GM12878 (cell line): Measurements from ENCODE around the gene UBASH3B. TPM values are rescaled to one million over a fixed set of nuclear protein-coding genes. Genes with fewer than 3 reads are reported as not detected.

Experiments used
- ATAC-seq: fragments of 200-7000 bp; cut with Tn5 transposase; 3 replicates; pipeline ENCODE4 v1.9.1; 2020; ENCODE audit warnings: mild to moderate bottlenecking, moderate library complexity
- BruUV-seq: library from RNA; stranded (reverse); fragments of 400-500 nt; replicated peaks from 2 replicates; lab custom pipeline; 2021; lab: Mats Ljungman, UMichigan
- CTCF ChIA-PET: fragments of 300-600 bp; sonication (Branson Sonifier 250); formaldehyde crosslinking; extraction: SDS; loops from one replicate; lab custom pipeline; 2021; ENCODE audit warnings: inconsistent platforms; lab: Yijun Ruan, JAX
- POLR2A ChIA-PET: fragments of 350-600 bp; formaldehyde crosslinking; extraction: SDS; loops from one replicate; lab custom pipeline; 2021; ENCODE audit warnings: inconsistent platforms; lab: Charles Lee
- RAD21 ChIA-PET: fragments of 300-600 bp; sonication (Branson Sonifier 250); formaldehyde crosslinking; loops from one replicate; lab custom pipeline; 2023; ENCODE audit warnings: antibody characterized with exemption; ENCODE audit not compliant: unreplicated experiment; lab: Charles Lee
- SMC1A ChIA-PET: fragments of 300-600 bp; sonication (Branson Sonifier 250); formaldehyde crosslinking; loops from one replicate; lab custom pipeline; 2023; ENCODE audit not compliant: unreplicated experiment, uncharacterized antibody; lab: Charles Lee
- DNase-seq: peaks from one replicate; pipeline ENCODE4 v3.0.0-alpha.2; 2011; ENCODE audit warnings: low read depth, low spot score
- FAIRE-seq: peaks from 3 replicates; lab custom pipeline; 2011; peaks lifted over from hg19 to GRCh38; lab: Jason Lieb, UNC
- H2AFZ ChIP-seq: 2 replicates; pipeline ENCODE4 v1.6.0; 2011; ENCODE audit warnings: low read depth, low read length, control low read depth; ENCODE audit not compliant: control insufficient read depth
- H3K27ac ChIP-seq: 2 replicates; pipeline ENCODE4 v1.5.1; 2011; ENCODE audit warnings: control low read depth; ENCODE audit not compliant: control insufficient read depth, insufficient read depth
- H3K27me3 ChIP-seq, 2 experiments: replicated peaks in 1 of 2; 2 replicates each; pipeline versions ENCODE4 v1.6.0 to v1.6.1; 2011; ENCODE audit warnings: low read length in 1 of 2; ENCODE audit not compliant: control insufficient read depth in 2 of 2, insufficient read depth in 2 of 2
- H3K36me3 ChIP-seq, 2 experiments: 2 replicates each; pipeline ENCODE4 v1.5.1; 2011; ENCODE audit warnings: low read length in 1 of 2; ENCODE audit not compliant: control insufficient read depth in 2 of 2, insufficient read depth in 2 of 2
- H3K4me1 ChIP-seq: 2 replicates; pipeline ENCODE4 v1.6.1; 2011; ENCODE audit warnings: mild to moderate bottlenecking, low read length, moderate library complexity, mixed read lengths; ENCODE audit not compliant: control insufficient read depth, insufficient read depth
- H3K4me2 ChIP-seq: 2 replicates; pipeline ENCODE4 v1.6.0; 2011; ENCODE audit warnings: control low read depth; ENCODE audit not compliant: control insufficient read depth, insufficient read depth
- H3K4me3 ChIP-seq: fragments of 200-600 bp; sonication (generic); 2 replicates; pipeline ENCODE4 v1.5.1; 2016
- H3K79me2 ChIP-seq: 2 replicates; pipeline ENCODE4 v1.6.0; 2011; ENCODE audit warnings: low read length; ENCODE audit not compliant: control insufficient read depth, insufficient read depth
- H3K9ac ChIP-seq: 2 replicates; pipeline ENCODE4 v1.8.0; 2011; ENCODE audit warnings: low read length, control low read depth, mixed read lengths; ENCODE audit not compliant: control insufficient read depth, insufficient read depth
- H3K9me3 ChIP-seq: replicated peaks from 3 replicates; pipeline ENCODE4 v1.5.1; 2011; ENCODE audit warnings: mild to moderate bottlenecking, low read length; ENCODE audit not compliant: control insufficient read depth, insufficient read depth
- H4K20me1 ChIP-seq: 2 replicates; pipeline ENCODE4 v1.6.0; 2011; ENCODE audit not compliant: control insufficient read depth, insufficient read depth
- ATF2 ChIP-seq: IDR thresholded peaks from 2 replicates; pipeline ENCODE4 v1.6.1; 2012; ENCODE audit warnings: low read length, inconsistent platforms
- CEBPZ ChIP-seq: fragments of 150-350 bp; IDR thresholded peaks from 2 replicates; pipeline ENCODE4 v1.6.1; 2016; ENCODE audit warnings: low read depth, low read length
- CREM ChIP-seq: IDR thresholded peaks from 2 replicates; pipeline ENCODE4 v1.6.1; 2014; ENCODE audit warnings: antibody characterized with exemption, low read depth
- POLR2AphosphoS2 ChIP-seq: IDR thresholded peaks from 2 replicates; pipeline ENCODE4 v1.6.1; 2011; ENCODE audit warnings: low read depth, mild to moderate bottlenecking, low read length, improper control_type of control experiment, moderate library complexity
- POU2F2 ChIP-seq: IDR thresholded peaks from 3 replicates; pipeline ENCODE4 v1.6.1; 2011; ENCODE audit warnings: low read depth, mild to moderate bottlenecking, low read length, borderline replicate concordance
- RAD21 ChIP-seq: IDR thresholded peaks from 2 replicates; pipeline ENCODE4 v1.6.1; 2011; ENCODE audit warnings: mild to moderate bottlenecking, low read depth, low read length, moderate library complexity; ENCODE audit not compliant: insufficient read depth
- RB1 ChIP-seq: fragments of 450-650 bp; formaldehyde crosslinking; IDR thresholded peaks from 2 replicates; pipeline ENCODE4 v1.6.1; 2017; ENCODE audit warnings: mild to moderate bottlenecking, borderline replicate concordance
- WRNIP1 ChIP-seq: IDR thresholded peaks from 2 replicates; pipeline ENCODE4 v1.6.1; 2011; ENCODE audit warnings: low read depth, low read length, improper control_type of control experiment, borderline replicate concordance
- ZNF592 ChIP-seq: fragments of 450-650 bp; IDR thresholded peaks from 2 replicates; pipeline ENCODE4 v1.6.1; 2017; ENCODE audit warnings: mild to moderate bottlenecking, moderate library complexity
- WGBS: methylation state at CpG from one replicate; pipeline ENCODE4 v1.1.6; 2016; ENCODE audit warnings: low lambda C conversion rate; ENCODE audit not compliant: insufficient replicate concordance, insufficient coverage; ENCODE audit errors: missing lambda C conversion rate; 5-methylcytosine and 5-hydroxymethylcytosine counted together
- in situ Hi-C: fragments of 300-500 bp; cut with MboI; formaldehyde crosslinking; loops from 9 replicates; pipeline ENCODE4 v1.14.3; 2018; ENCODE audit warnings: mixed read lengths
- intact Hi-C: fragments of 100-400 bp; cut with micrococcal nuclease; formaldehyde crosslinking; loops from one replicate; pipeline ENCODE4 v1.14.2; 2022; ENCODE audit not compliant: unreplicated experiment
- polyA plus RNA-seq, 11 experiments: library from polyadenylated mRNA; depleted of rRNA in 4 of 11; unstranded in 6 of 11; stranded (reverse) in 5 of 11; fragments of >200 nt; fragmentation: Nextera tagmentation in 4 of 11; fragmentation: Illumina TruSeq in 1 of 11; extraction: Ambion mirVana in 4 of 11; extraction: Trizol in 1 of 11; gene quantifications; 1 replicate in 1 of 11; 2 replicates in 10 of 11; pipeline versions ENCODE4 v1.2.1 to v1.2.3, GENCODE V29; 2011 to 2016; ENCODE audit warnings: inconsistent platforms in 2 of 11, missing spikeins in 2 of 11, low read depth in 1 of 11
- total RNA-seq, 4 experiments: library from RNA; depleted of rRNA in 3 of 4; stranded (reverse); fragments of >200 nt in 3 of 4; fragmentation: Illumina TruSeq in 1 of 4; extraction: Trizol in 1 of 4; gene quantifications; 2 replicates each; pipeline versions ENCODE4 v1.2.1 to v1.2.3, GENCODE V29; 2013 to 2021
- TF ChIP-seq, protein P1 (sequence below): fragments of 450-650 bp; IDR thresholded peaks from 2 replicates; pipeline ENCODE4 v1.6.1; 2018; ENCODE audit warnings: borderline replicate concordance, mild to moderate bottlenecking; ENCODE audit not compliant: partially characterized antibody

UBASH3B gene
- total and polyA plus RNA-seq, 10 of the 15 experiments (the other 5 are each of a cell fraction or from before 2014, with no cell fraction given): 0.18 to 3.3 (median 0.57) TPM

- Histone ChIP-seq H3K4me1 (no peaks in the 10 kb centered on the region), H3K9ac (no peak overlapping the region), H3K4me2 (no peak overlapping the region), H3K9me3 (no peaks in the 10 kb centered on the region), H3K4me3 (no peak overlapping the region), H3K27me3 (no peaks in the 10 kb centered on the region; a peak in 2 of 4 replicates), H2AFZ (no peak overlapping the region), H3K79me2 (no peaks in the 10 kb centered on the region), H3K27ac (no peak overlapping the region), H3K36me3 (no peaks in the 10 kb centered on the region), H4K20me1 (no peaks in the 10 kb centered on the region)
- 29% methylated on average over 6 of the region's 6 CpGs for WGBS
- intact Hi-C loops (no loop called here), in situ Hi-C loops (no loop called here)
- ChIA-PET CTCF (interaction anchor here (1.4 kb wide), 1 partner anchor 66 kb away, joined by 6 read pairs; no protein-coding TSS in a partner anchor), SMC1A (no interaction called here), RAD21 (interaction anchor here (1.3 kb wide), 2 partner anchors 12 to 107 kb away, joined by 3 to 4 read pairs; no protein-coding TSS in a partner anchor), POLR2A (no interaction called here)
- ATAC-seq (no peak), FAIRE-seq (no peak), DNase-seq (no peak)
- BruUV-seq: no TSS peak
- no peak for TF ChIP-seq WRNIP1
- no peak for TF ChIP-seq POLR2AphosphoS2
- no peak for TF ChIP-seq RB1
- TF ChIP-seq, protein P1, sequence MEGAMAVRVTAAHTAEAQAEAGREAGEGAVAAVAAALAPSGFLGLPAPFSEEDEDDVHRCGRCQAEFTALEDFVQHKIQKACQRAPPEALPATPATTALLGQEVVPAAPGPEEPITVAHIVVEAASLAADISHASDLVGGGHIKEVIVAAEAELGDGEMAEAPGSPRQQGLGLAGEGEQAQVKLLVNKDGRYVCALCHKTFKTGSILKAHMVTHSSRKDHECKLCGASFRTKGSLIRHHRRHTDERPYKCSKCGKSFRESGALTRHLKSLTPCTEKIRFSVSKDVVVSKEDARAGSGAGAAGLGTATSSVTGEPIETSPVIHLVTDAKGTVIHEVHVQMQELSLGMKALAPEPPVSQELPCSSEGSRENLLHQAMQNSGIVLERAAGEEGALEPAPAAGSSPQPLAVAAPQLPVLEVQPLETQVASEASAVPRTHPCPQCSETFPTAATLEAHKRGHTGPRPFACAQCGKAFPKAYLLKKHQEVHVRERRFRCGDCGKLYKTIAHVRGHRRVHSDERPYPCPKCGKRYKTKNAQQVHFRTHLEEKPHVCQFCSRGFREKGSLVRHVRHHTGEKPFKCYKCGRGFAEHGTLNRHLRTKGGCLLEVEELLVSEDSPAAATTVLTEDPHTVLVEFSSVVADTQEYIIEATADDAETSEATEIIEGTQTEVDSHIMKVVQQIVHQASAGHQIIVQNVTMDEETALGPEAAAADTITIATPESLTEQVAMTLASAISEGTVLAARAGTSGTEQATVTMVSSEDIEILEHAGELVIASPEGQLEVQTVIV: no peak
- TF ChIP-seq CEBPZ: no peak
- no peak for TF ChIP-seq RAD21
- no peak for TF ChIP-seq ATF2
- no peak for TF ChIP-seq POU2F2
- no peak for TF ChIP-seq CREM
- TF ChIP-seq ZNF592: no peak
Observed at GRCh38 chr11:122646549-122647340, 8.8 kb upstream of the UBASH3B start.
